ENCODE measurements around the gene PDE6H. TPM values are rescaled to one million over a fixed set of nuclear protein-coding genes. Genes with fewer than 3 reads are reported as not detected.

Gene PDE6H
- total RNA-seq, 2 experiments from 2014 or later, result not detected

- peaks cover 3% of the 10 kb centered on the region for H3K9me3 Mint-ChIP-seq
- ATAC-seq (ENCODE audit: poor library complexity), result peak; percentile 5
- intact Hi-C loops (cut with DNase I, micrococcal nuclease), result no loop called here
- DNase-seq, result no peak
- ChIA-PET POLR2A (interaction anchor here (1.1 to 7.7 kb wide), 2 partner anchors 11 to 17 kb away, joined by 3 to 71 read pairs; partner anchors contain the start of gene ARHGDIB), CTCF (interaction anchor here (2.2 kb wide), 1 partner anchor 53 kb away, joined by 11 read pairs; no protein-coding TSS in a partner anchor)
- Histone ChIP-seq H3K4me3 (ENCODE audit: low read length) (no peak overlapping the region), H3K9me3 (ENCODE audit: control insufficient read depth in 1 of 2, insufficient read depth in 1 of 2, low read length in 2 of 2) (no peaks in the 10 kb centered on the region), H3K4me1 (ENCODE audit: insufficient read depth, low read length) (peaks cover 30% of the 10 kb centered on the region), H3K27me3 (ENCODE audit: control insufficient read depth in 1 of 2, insufficient read depth in 2 of 2, low read length in 2 of 2) (no peaks in the 10 kb centered on the region), H3K36me3 (ENCODE audit: insufficient read depth, low read length) (peaks cover 78% of the 10 kb centered on the region), H3K27ac (ENCODE audit: low read depth in 1 of 2, low read length in 2 of 2) (no peak overlapping the region)
- peak overlapping the region; percentile 40 for H3K4me3 Mint-ChIP-seq
- peaks cover 86% of the 10 kb centered on the region for H3K4me1 Mint-ChIP-seq (ENCODE audit: low read depth)
- TF ChIP-seq CTCF (IDR thresholded peaks at IDR 0.05), result no peak
- peak overlapping the region; percentile 72 for H3K27ac Mint-ChIP-seq
- H3K36me3 Mint-ChIP-seq (ENCODE audit: low read depth), result peaks cover 94% of the 10 kb centered on the region
- no peaks in the 10 kb centered on the region for H3K27me3 Mint-ChIP-seq
Observed at GRCh38 chr12:14942196-14942931, 30.5 kb upstream of the PDE6H start.

DNA sequence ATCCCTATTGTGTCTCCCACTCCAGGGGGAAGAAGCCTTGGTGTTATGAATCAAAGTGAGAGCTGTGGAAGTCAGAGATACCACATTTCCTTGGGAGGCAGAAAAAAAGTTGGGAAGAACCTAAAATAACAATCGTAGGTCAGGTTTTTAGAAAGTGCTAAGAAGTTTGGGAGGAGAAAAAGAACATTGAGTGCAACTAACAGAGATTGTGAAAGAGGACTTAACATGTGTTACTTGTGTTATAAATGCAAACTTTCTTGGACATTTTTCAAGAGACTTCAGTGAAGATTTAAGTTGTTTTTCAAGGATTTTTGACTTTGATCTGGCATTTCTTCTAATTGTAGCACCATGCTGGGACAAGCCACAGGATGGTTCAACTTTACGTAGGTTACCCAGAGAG, 26.7 kb upstream of the PDE6H start:
- ChIA-PET CTCF (interaction anchor here (1.3 to 1.8 kb wide), 2 partner anchors 10 to 13 kb away, joined by 3 to 4 read pairs; no protein-coding TSS in a partner anchor), POLR2A (interaction anchor here (1.2 to 5.8 kb wide), 5 partner anchors 8 to 175 kb away, joined by 3 to 104 read pairs (median 5); partner anchors contain the start of gene ARHGDIB)
- peaks cover 94% of the 10 kb centered on the region for H3K36me3 Mint-ChIP-seq (ENCODE audit: low read depth)
- H3K27ac Mint-ChIP-seq, result peak overlapping the region; percentile 94
- Histone ChIP-seq H3K9me3 (ENCODE audit: control insufficient read depth in 1 of 2, insufficient read depth in 1 of 2, low read length in 2 of 2) (no peaks in the 10 kb centered on the region), H3K36me3 (ENCODE audit: insufficient read depth, low read length) (peaks cover 94% of the 10 kb centered on the region), H3K4me1 (ENCODE audit: insufficient read depth, low read length) (peaks cover 46% of the 10 kb centered on the region), H3K27ac (ENCODE audit: low read depth in 1 of 2, low read length in 2 of 2) (peak overlapping the region; percentile 78 to 90), H3K4me3 (ENCODE audit: low read length) (no peak overlapping the region), H3K27me3 (ENCODE audit: control insufficient read depth in 1 of 2, insufficient read depth in 2 of 2, low read length in 2 of 2) (no peaks in the 10 kb centered on the region)
- intact Hi-C loops (cut with DNase I, micrococcal nuclease), result loop anchor here (5.0 kb wide), 2 partner anchors 99 to 174 kb away; a partner anchor contains a TSS
- no peak for TF ChIP-seq CTCF (IDR thresholded peaks at IDR 0.05)
- H3K9me3 Mint-ChIP-seq, result no peaks in the 10 kb centered on the region
- H3K4me1 Mint-ChIP-seq (ENCODE audit: low read depth), result peaks cover 85% of the 10 kb centered on the region
- ATAC-seq (ENCODE audit: poor library complexity) (no peak), DNase-seq (no peak)
- H3K4me3 Mint-ChIP-seq, result peak overlapping the region; percentile 30
- no peaks in the 10 kb centered on the region for H3K27me3 Mint-ChIP-seq

DNA sequence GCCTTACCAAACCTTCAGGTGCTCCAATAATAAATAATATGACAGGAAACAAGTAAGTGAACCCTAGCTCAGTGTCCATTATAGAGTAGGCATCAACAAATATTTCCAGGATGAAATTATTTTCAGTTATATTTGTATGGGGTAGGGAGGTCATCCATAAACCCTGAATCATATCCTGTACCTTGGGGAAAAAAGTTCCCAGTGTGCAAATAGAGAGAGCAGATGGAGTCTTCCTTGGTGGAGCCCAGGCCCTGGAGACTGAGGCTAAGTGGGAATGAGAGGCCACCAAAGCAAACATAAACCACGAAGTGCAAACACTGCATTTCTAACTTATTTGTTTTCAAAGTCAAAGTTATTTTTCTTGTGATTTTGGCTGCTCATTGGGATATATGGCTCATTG, 26.0 kb upstream of the PDE6H start:
- no peaks in the 10 kb centered on the region for H3K27me3 Mint-ChIP-seq
- Histone ChIP-seq H3K9me3 (ENCODE audit: control insufficient read depth in 1 of 2, insufficient read depth in 1 of 2, low read length in 2 of 2) (no peaks in the 10 kb centered on the region), H3K4me3 (ENCODE audit: low read length) (no peak overlapping the region), H3K36me3 (ENCODE audit: insufficient read depth, low read length) (peaks cover 94% of the 10 kb centered on the region), H3K4me1 (ENCODE audit: insufficient read depth, low read length) (peaks cover 53% of the 10 kb centered on the region), H3K27ac (ENCODE audit: low read depth in 1 of 2, low read length in 2 of 2) (peak overlapping the region; percentile 78 to 90), H3K27me3 (ENCODE audit: control insufficient read depth in 1 of 2, insufficient read depth in 2 of 2, low read length in 2 of 2) (no peaks in the 10 kb centered on the region)
- peak overlapping the region; percentile 94 for H3K27ac Mint-ChIP-seq
- intact Hi-C loops (cut with DNase I, micrococcal nuclease), result loop anchor here (5.0 kb wide), 2 partner anchors 100 to 175 kb away; a partner anchor contains a TSS
- DNase-seq (no peak), ATAC-seq (ENCODE audit: poor library complexity) (no peak)
- H3K4me1 Mint-ChIP-seq (ENCODE audit: low read depth), result peaks cover 87% of the 10 kb centered on the region
- no peaks in the 10 kb centered on the region for H3K9me3 Mint-ChIP-seq
- POLR2A ChIA-PET, result interaction anchor here (1.2 to 5.8 kb wide), 4 partner anchors 10 to 177 kb away, joined by 4 to 104 read pairs (median 13); partner anchors contain the start of gene ARHGDIB
- CTCF ChIA-PET, result no interaction called here
- no peak for TF ChIP-seq CTCF (IDR thresholded peaks at IDR 0.05)
- peak overlapping the region; percentile 52 for H3K4me3 Mint-ChIP-seq
- H3K36me3 Mint-ChIP-seq (ENCODE audit: low read depth), result peaks cover 94% of the 10 kb centered on the region
